OCI-LY7 (cell line): ENCODE results near the gene LAYN. TPM values are rescaled to one million over a fixed set of nuclear protein-coding genes. Genes with fewer than 3 reads are reported as not detected.

Experiments
- BruUV-seq: library from RNA; stranded (reverse); fragments of 400-500 nt; replicated peaks from 2 replicates; lab custom pipeline; 2021; lab: Mats Ljungman, UMichigan
- CTCF ChIA-PET: fragments of 300-600 bp; sonication (Branson Sonifier 250); formaldehyde crosslinking; loops from one replicate; lab custom pipeline; 2022; ENCODE audit warnings: antibody characterized with exemption; ENCODE audit not compliant: unreplicated experiment; lab: Charles Lee
- POLR2A ChIA-PET: fragments of 300-600 bp; sonication (Branson Sonifier 250); formaldehyde crosslinking; loops from one replicate; lab custom pipeline; 2022; ENCODE audit warnings: antibody characterized with exemption; lab: Charles Lee
- DNase-seq: peaks from one replicate; pipeline ENCODE4 v3.0.0-alpha.2; 2015; ENCODE audit warnings: low spot score
- H2AFZ ChIP-seq: fragments of 200-600 bp; sonication (generic), shearing (Covaris generic); 2 replicates; pipeline ENCODE4 v1.6.1; 2014; ENCODE audit warnings: mild to moderate bottlenecking, antibody characterized with exemption, low read length, moderate library complexity
- H3K27ac ChIP-seq: fragments of 200-600 bp; sonication (generic); 2 replicates; pipeline ENCODE4 v1.5.1; 2014; ENCODE audit warnings: mixed run types, low read depth, mild to moderate bottlenecking, moderate library complexity, low read length, inconsistent platforms; ENCODE audit not compliant: poor library complexity, severe bottlenecking
- H3K36me3 ChIP-seq: fragments of 200-600 bp; sonication (generic); 2 replicates; pipeline ENCODE4 v1.6.1; 2014; ENCODE audit warnings: mild to moderate bottlenecking, antibody characterized with exemption, low read length, moderate library complexity, mixed read lengths; ENCODE audit not compliant: insufficient read depth
- H3K4me1 ChIP-seq: fragments of 200-600 bp; sonication (generic); 2 replicates; pipeline ENCODE4 v1.5.1; 2014; ENCODE audit warnings: mild to moderate bottlenecking, low read length; ENCODE audit not compliant: insufficient read depth, poor library complexity, severe bottlenecking
- H3K4me2 ChIP-seq: fragments of 200-600 bp; sonication (generic); 2 replicates; pipeline ENCODE4 v1.6.1; 2014; ENCODE audit warnings: mild to moderate bottlenecking, low read length
- H3K4me3 ChIP-seq: fragments of 200-600 bp; sonication (generic); 2 replicates; pipeline ENCODE4 v1.5.1; 2014; ENCODE audit warnings: mild to moderate bottlenecking, low read depth, low read length; ENCODE audit not compliant: poor library complexity, severe bottlenecking
- H3K79me2 ChIP-seq: fragments of 200-600 bp; sonication (generic); 2 replicates; pipeline ENCODE4 v1.6.1; 2016; ENCODE audit warnings: low read depth, mild to moderate bottlenecking, low read length, moderate library complexity, mixed read lengths; ENCODE audit not compliant: insufficient read depth
- H3K9me2 ChIP-seq: fragments of 200-600 bp; sonication (generic); 2 replicates; pipeline ENCODE4 v1.6.1; 2016; ENCODE audit warnings: mild to moderate bottlenecking, low read length, mixed read lengths; ENCODE audit not compliant: insufficient read depth
- H3K9me3 ChIP-seq: fragments of 200-600 bp; sonication (generic); 2 replicates; pipeline ENCODE4 v1.6.1; 2014; ENCODE audit warnings: mild to moderate bottlenecking, mixed run types, low read length, mixed read lengths
- H4K20me1 ChIP-seq: fragments of 200-600 bp; sonication (generic); 2 replicates; pipeline ENCODE4 v1.6.1; 2014; ENCODE audit warnings: mild to moderate bottlenecking, antibody characterized with exemption, low read length, moderate library complexity, mixed read lengths; ENCODE audit not compliant: insufficient read depth
- CTCF ChIP-seq: fragments of 200-600 bp; sonication (generic); conservative IDR thresholded peaks from 2 replicates; pipeline ENCODE4 v1.5.1; 2014; ENCODE audit warnings: mild to moderate bottlenecking, antibody characterized with exemption, low read length, moderate library complexity, mixed read lengths
- EZH2phosphoT487 ChIP-seq: fragments of 200-600 bp; sonication (generic); IDR thresholded peaks from 2 replicates; pipeline ENCODE4 v1.6.1; 2018; ENCODE audit warnings: low read depth, borderline replicate concordance, mild to moderate bottlenecking, mixed run types, antibody characterized with exemption, low read length, moderate library complexity, mixed read lengths
- intact Hi-C: fragments of 100-400 bp; cut with micrococcal nuclease; formaldehyde crosslinking; loops from one replicate; pipeline ENCODE4 v1.10.0; 2022; ENCODE audit not compliant: unreplicated experiment
- total RNA-seq, 2 experiments: library from RNA; depleted of rRNA in 1 of 2; stranded (reverse); fragments of >200 nt in 1 of 2; shearing (Covaris generic) in 1 of 2; gene quantifications; 2 replicates each; pipeline ENCODE4 v1.2.3, GENCODE V29; 2014 to 2022

Gene LAYN
- total RNA-seq, 2 experiments from 2014 or later, result not detected

GRCh38 chr11:111512296-111513239, 28.0 kb upstream of the LAYN start, which contains the start of gene BTG4:
Gene BTG4, minus strand, starts transcription at chr11:111512386. Its CDS starts 13,610 bp downstream, at chr11:111498776.
- Histone ChIP-seq H3K4me1 (no peaks in the 10 kb centered on the region), H3K27ac (no peak within 1 kb of the TSS), H3K9me3 (no peaks in the 10 kb centered on the region), H4K20me1 (no peaks in the 10 kb centered on the region), H2AFZ (no peak within 1 kb of the TSS), H3K36me3 (no peaks in the 10 kb centered on the region), H3K4me3 (no peak within 1 kb of the TSS), H3K4me2 (no peak within 1 kb of the TSS; the same call in 1 of the 2 replicates), H3K9me2 (no peaks in the 10 kb centered on the region), H3K79me2 (no peaks in the 10 kb centered on the region)
- TF ChIP-seq EZH2phosphoT487 (no peak), CTCF (no peak)
- no peak for DNase-seq
- BruUV-seq, result no TSS peak
- ChIA-PET POLR2A (no interaction called here), CTCF (interaction anchor here (0.5 to 1.1 kb wide), 2 partner anchors 22 to 1034 kb away, joined by 3 read pairs; no protein-coding TSS in a partner anchor)
- intact Hi-C loops, result no loop called here

GRCh38 chr11:111513240-111513605, 27.3 kb upstream of the LAYN start:
- no peaks in the 10 kb centered on the region for H3K4me1 ChIP-seq
- BruUV-seq, result no TSS peak
- intact Hi-C loops, result no loop called here
- H3K4me3 ChIP-seq, result no peak overlapping the region
- H2AFZ ChIP-seq, result no peak overlapping the region
- H3K9me2 ChIP-seq, result no peaks in the 10 kb centered on the region
- H3K36me3 ChIP-seq, result no peaks in the 10 kb centered on the region
- H3K27ac ChIP-seq, result no peak overlapping the region
- TF ChIP-seq CTCF, result no peak
- TF ChIP-seq EZH2phosphoT487, result no peak
- no peaks in the 10 kb centered on the region for H3K9me3 ChIP-seq
- no peak for DNase-seq
- POLR2A ChIA-PET, result no interaction called here
- H3K79me2 ChIP-seq, result no peaks in the 10 kb centered on the region
- no peaks in the 10 kb centered on the region for H4K20me1 ChIP-seq
- CTCF ChIA-PET, result interaction anchor here (0.5 to 1.1 kb wide), 2 partner anchors 21 to 1034 kb away, joined by 3 read pairs; no protein-coding TSS in a partner anchor
- H3K4me2 ChIP-seq, result no peak overlapping the region; the same call in 1 of the 2 replicates
